Esophagus squamous epithelium (tissue), 5 donors: ENCODE results near the gene ZNF652. TPM values are rescaled to one million over a fixed set of nuclear protein-coding genes. Genes with fewer than 3 reads are reported as not detected.

Experiments used
- DNase-seq: peaks from one replicate; lab custom pipeline; 2025; lab: John Stamatoyannopoulos, UW
- H3K27ac ChIP-seq, 4 donors: fragments of 200-600 bp; sonication (generic); one replicate each; pipeline ENCODE4 v1.5.1; 2016 to 2019; ENCODE audit warnings: mild to moderate bottlenecking in 1 of 4
- H3K27me3 ChIP-seq, 4 donors: fragments of 200-600 bp; sonication (generic); 1 replicate in 3 of 4; 2 replicates in 1 of 4; pipeline versions ENCODE4 v1.5.1 to v1.6.0; 2017 to 2021; ENCODE audit warnings: antibody characterized with exemption in 1 of 4
- H3K36me3 ChIP-seq, 3 donors: fragments of 200-600 bp; sonication (generic); one replicate each; pipeline ENCODE4 v1.5.1; 2016 to 2019
- H3K4me1 ChIP-seq, 3 donors: fragments of 200-600 bp; sonication (generic); one replicate each; pipeline ENCODE4 v1.5.1; 2017 to 2019
- H3K4me3 ChIP-seq, 4 donors: fragments of 200-600 bp; sonication (generic); 1 replicate in 3 of 4; 2 replicates in 1 of 4; pipeline ENCODE4 v1.5.1; 2016 to 2019; ENCODE audit warnings: mild to moderate bottlenecking in 2 of 4, moderate library complexity in 1 of 4
- H3K9me3 ChIP-seq, 3 donors: fragments of 200-600 bp; sonication (generic); one replicate each; pipeline ENCODE4 v1.5.1; 2016 to 2019
- POLR2A ChIP-seq, 4 donors: fragments of 450-650 bp; IDR thresholded peaks; one replicate each; pipeline ENCODE4 v1.6.1; 2017; ENCODE audit warnings: antibody characterized with exemption in 4 of 4, mild to moderate bottlenecking in 4 of 4, moderate library complexity in 3 of 4
- WGBS, 2 donors: methylation state at CpG; one replicate each; pipeline ENCODE4 v1.1.5; 2018; 5-methylcytosine and 5-hydroxymethylcytosine counted together
- intact Hi-C: fragments of 100-400 bp; cut with DNase I; formaldehyde crosslinking; loops from one replicate; pipeline ENCODE4 v1.15.0; 2022
- total RNA-seq, 4 donors: library from RNA; depleted of rRNA; stranded (reverse); fragments of >200 nt; gene quantifications; one replicate each; pipeline ENCODE4 v1.1.0, GENCODE V29; 2016
- TF ChIP-seq, protein P1 (sequence below), 6 experiments: fragments of 450-650 bp in 4 of 6; fragments of 200-600 bp in 2 of 6; sonication (generic) in 2 of 6; IDR thresholded peaks; one replicate each; pipeline ENCODE4 v1.5.1; 2016 to 2019; ENCODE audit warnings: antibody characterized with exemption in 6 of 6, mild to moderate bottlenecking in 4 of 6, moderate library complexity in 4 of 6
- donor health status: DM: yes; HTN: yes; CAD: no.

The ZNF652 gene
- total RNA-seq, 4 donors from 2014 or later = 14.0 to 32.6 (median 20.9) TPM

DNA sequence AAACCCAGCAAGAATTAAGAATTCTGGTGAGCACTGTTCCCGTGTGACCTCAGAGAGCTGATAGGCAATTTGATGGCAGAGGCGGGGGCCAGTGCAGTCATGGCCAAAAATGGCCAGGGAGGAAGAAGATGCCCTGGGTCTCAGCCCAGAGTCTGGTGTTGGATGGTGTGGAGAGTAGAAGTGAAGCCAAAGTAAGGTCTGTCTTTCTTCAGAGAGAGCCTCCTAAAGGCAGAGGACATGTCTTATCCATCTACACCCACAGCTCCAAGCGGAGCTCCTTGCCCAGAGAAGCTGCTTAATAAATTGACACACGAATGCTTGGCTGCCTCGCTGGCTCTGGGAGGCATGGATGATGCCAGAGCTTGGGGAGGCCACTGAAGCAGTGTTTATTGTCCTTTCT is 19.7 kb upstream of the ZNF652 start:
- H3K4me3 ChIP-seq = no peak overlapping the region
- no peak overlapping the region for H3K27ac ChIP-seq
- intact Hi-C loops = no loop called here
- H3K36me3 ChIP-seq = no peaks in the 10 kb centered on the region
- WGBS, 2 donors = 81 to 83% methylated on average over 5 of the region's 5 CpGs
- peaks cover 0 to 27% (median 7%) of the 10 kb centered on the region in 3 donors for H3K4me1 ChIP-seq
- H3K9me3 ChIP-seq = no peaks in the 10 kb centered on the region
- no peaks in the 10 kb centered on the region for H3K27me3 ChIP-seq
- TF ChIP-seq, protein P1, sequence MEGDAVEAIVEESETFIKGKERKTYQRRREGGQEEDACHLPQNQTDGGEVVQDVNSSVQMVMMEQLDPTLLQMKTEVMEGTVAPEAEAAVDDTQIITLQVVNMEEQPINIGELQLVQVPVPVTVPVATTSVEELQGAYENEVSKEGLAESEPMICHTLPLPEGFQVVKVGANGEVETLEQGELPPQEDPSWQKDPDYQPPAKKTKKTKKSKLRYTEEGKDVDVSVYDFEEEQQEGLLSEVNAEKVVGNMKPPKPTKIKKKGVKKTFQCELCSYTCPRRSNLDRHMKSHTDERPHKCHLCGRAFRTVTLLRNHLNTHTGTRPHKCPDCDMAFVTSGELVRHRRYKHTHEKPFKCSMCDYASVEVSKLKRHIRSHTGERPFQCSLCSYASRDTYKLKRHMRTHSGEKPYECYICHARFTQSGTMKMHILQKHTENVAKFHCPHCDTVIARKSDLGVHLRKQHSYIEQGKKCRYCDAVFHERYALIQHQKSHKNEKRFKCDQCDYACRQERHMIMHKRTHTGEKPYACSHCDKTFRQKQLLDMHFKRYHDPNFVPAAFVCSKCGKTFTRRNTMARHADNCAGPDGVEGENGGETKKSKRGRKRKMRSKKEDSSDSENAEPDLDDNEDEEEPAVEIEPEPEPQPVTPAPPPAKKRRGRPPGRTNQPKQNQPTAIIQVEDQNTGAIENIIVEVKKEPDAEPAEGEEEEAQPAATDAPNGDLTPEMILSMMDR (IDR thresholded peaks at IDR 0.05) = no peak
- TF ChIP-seq POLR2A (IDR thresholded peaks at IDR 0.05) = no peak
- no peak for DNase-seq

DNA sequence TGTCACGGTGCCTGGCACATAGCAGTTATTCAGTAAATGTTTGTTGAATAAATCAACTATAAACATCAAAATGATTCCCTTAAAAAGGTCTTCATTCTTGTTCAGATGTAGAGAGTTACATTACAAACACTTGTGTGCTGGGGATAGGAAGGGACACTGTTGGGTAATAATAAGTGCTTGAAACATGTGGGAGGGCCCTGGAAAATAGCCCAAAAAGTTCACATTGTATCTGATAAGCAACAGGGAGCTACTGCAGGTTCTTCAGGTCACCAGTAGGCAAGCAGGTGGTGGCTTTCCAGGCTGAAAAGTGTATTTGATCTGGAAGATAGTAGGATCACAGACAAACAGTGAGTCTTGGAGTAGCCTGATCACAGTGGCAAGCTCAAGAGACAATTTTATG is 19.0 kb upstream of the ZNF652 start:
- H3K27me3 ChIP-seq = no peaks in the 10 kb centered on the region
- intact Hi-C loops = no loop called here
- H3K9me3 ChIP-seq = no peaks in the 10 kb centered on the region
- no peak overlapping the region for H3K27ac ChIP-seq
- no peak overlapping the region for H3K4me3 ChIP-seq
- WGBS, 2 donors = 80% methylated on average over 1 of the region's 1 CpG; no CpG with 5 or more reads in 1 of the 2 donors
- peaks cover 0 to 25% (median 7%) of the 10 kb centered on the region in 3 donors for H3K4me1 ChIP-seq
- DNase-seq = no peak
- no peaks in the 10 kb centered on the region for H3K36me3 ChIP-seq
- TF ChIP-seq, protein P1 (IDR thresholded peaks at IDR 0.05) = no peak
- TF ChIP-seq POLR2A (IDR thresholded peaks at IDR 0.05) = no peak

DNA sequence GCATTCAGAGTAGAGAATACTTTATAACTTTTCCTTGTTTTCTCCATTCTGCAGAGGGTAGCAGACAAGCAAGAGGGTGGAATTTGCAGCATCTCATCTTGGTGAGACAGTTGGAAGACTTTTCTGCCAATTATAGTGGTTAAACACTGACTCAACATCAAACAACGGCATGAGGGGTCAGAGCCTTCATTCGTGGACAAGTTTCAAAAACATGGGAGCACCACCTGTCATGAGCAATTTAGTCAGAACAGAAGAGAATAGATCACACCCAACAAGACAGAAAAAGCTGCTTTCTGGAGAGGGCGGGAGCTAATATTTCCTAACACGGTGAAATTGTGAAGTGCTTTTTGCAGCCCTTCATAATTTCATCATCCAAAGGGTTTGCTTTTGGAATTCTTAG is 17.9 kb upstream of the ZNF652 start:
- H3K27ac ChIP-seq = no peak overlapping the region
- no peaks in the 10 kb centered on the region for H3K9me3 ChIP-seq
- intact Hi-C loops = no loop called here
- no peaks in the 10 kb centered on the region for H3K27me3 ChIP-seq
- no peak overlapping the region for H3K4me3 ChIP-seq
- no peak for TF ChIP-seq POLR2A (IDR thresholded peaks at IDR 0.05)
- TF ChIP-seq, protein P1 (IDR thresholded peaks at IDR 0.05) = no peak
- H3K36me3 ChIP-seq = no peaks in the 10 kb centered on the region
- 46 to 51% methylated on average over 4 of the region's 4 CpGs for WGBS, 2 donors
- peaks cover 0 to 18% (median 7%) of the 10 kb centered on the region in 3 donors for H3K4me1 ChIP-seq
- no peak for DNase-seq

DNA sequence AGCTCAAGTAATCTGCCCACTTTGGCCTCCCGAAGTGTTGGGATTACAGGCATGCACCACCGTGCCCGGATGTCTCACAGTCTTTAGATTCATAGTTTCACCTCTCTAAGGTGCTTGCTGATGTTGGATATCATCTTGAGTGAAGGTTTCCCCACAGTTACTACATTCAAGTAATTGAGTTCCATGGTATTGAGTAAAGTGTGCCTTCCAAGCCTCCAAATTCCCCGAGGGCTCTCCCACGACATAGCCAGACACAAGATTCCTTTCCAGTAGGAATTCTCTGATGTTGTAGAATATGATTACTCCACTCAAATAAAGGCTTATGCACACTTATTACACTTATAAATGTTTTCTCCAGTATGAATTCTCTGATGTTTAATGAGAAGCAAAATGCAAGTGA is 16.3 kb upstream of the ZNF652 start:
- 69 to 74% methylated on average over 5 of the region's 5 CpGs for WGBS, 2 donors

DNA sequence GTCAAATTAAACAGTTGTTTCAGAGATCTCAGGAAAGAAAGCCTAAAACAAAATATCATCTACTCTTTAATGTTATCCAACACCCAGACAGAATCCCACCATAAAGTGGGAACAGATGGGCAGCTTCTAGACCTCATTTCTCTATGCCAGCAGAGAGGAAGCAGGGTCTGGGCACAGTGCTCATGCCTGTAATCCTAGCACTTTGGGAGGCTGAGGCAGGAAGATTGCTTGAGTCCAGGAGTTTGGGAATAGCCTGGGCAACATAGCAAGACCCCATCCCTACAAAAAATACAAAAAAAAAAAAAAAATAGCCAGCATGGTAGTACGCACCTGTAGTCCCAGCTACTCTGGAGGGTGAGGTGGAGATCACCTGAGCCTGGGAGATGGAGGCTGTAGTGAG is 13.5 kb upstream of the ZNF652 start:
- TF ChIP-seq, protein P1 (IDR thresholded peaks at IDR 0.05) = no peak
- TF ChIP-seq POLR2A (IDR thresholded peaks at IDR 0.05) = no peak
- 94 to 100% methylated on average over 1 of the region's 1 CpG for WGBS, 2 donors
- Histone ChIP-seq H3K27me3 (no peaks in the 10 kb centered on the region), H3K4me1 (peaks cover 0 to 10% (median 0%) of the 10 kb centered on the region in 3 donors), H3K36me3 (no peaks in the 10 kb centered on the region), H3K27ac (no peak overlapping the region), H3K4me3 (no peak overlapping the region), H3K9me3 (no peaks in the 10 kb centered on the region)
- no peak for DNase-seq
- intact Hi-C loops = no loop called here

More for the DNA sequence above, 16.3 kb upstream of the ZNF652 start:
- H3K9me3 ChIP-seq = no peaks in the 10 kb centered on the region
- H3K36me3 ChIP-seq = no peaks in the 10 kb centered on the region
- intact Hi-C loops = no loop called here
- H3K4me3 ChIP-seq = no peak overlapping the region
- no peak for TF ChIP-seq POLR2A (IDR thresholded peaks at IDR 0.05)
- TF ChIP-seq, protein P1 (IDR thresholded peaks at IDR 0.05) = no peak
- no peak overlapping the region for H3K27ac ChIP-seq
- no peak for DNase-seq
- H3K27me3 ChIP-seq = no peaks in the 10 kb centered on the region
- peaks cover 0 to 17% (median 7%) of the 10 kb centered on the region in 3 donors for H3K4me1 ChIP-seq
